Activated gamma-delta T cell treated with Interleukin-2 at 50 U/mL for 16 hours (primary cell): ENCODE results near the gene CCDC149.

Experiments used
- DNase-seq: peaks from one replicate; pipeline ENCODE4 v3.0.0-alpha.2; 2020

The CCDC149 gene

DNA sequence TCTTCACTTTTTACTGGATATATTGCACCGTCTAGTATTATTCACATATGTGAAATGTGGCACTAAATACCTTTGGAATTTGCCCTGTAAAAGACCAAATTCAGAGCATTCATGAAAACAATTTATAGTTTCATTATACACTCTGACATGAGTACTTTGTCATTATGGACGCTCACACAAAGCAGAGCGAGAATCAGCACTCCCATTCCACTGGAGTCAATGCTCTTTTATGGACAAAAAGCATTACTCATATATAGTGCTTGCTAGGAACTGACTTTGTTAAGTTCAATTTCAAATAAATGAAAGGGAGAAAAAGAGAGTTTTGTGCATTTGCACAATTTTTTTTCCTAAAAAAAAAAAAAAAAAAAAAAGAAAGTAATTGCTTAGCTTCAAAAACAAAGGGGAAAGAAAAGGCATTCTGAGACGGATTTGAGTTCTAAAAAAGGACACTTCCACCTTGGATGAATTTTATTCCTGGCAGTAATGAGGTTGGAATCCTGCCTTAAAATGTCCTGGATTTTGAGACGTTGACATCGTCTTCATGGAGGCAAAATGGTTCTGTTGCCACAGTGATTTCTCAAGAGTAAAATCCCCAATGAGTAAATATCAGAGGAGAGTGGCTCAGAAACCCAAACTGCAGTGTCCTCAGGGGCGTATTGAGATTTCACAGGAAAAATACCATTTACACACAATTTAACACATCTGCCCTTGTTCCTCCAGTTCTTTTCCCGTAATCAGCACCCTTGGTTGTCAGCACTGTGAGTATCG, 34.8 kb downstream of the CCDC149 start:
- DNase-seq = no peak

DNA sequence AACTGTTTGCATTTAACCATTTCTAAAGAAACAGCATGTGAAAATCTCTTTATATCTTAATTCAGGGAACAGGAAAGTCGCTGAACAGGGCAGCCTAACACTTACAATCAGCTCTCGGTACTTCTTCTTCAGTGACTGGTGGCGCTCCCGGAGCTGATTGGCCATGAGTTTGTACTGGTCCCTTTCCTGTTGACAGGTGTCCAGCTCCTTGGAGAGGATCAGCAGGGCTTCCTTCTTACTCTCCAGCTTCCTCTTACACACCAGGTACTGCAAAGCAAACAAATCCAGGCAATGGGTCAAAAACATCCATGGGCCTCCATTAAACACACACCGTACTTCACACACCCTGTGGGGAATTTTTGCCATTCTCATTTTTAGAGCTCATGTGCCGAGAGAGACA, 36.4 kb downstream of the CCDC149 start:
- no peak for DNase-seq

- DNase-seq = no peak
These were observed 40.1 kb downstream of the CCDC149 start for GRCh38 chr4:24872720-24873119.

- DNase-seq = no peak
These were observed 41.6 kb downstream of the CCDC149 start for GRCh38 chr4:24871210-24871609.

- no peak for DNase-seq
These were observed 45.0 kb downstream of the CCDC149 start for GRCh38 chr4:24867766-24868296.

- no peak for DNase-seq
These were observed 45.6 kb downstream of the CCDC149 start for GRCh38 chr4:24867251-24867650.

- DNase-seq = no peak
These were observed 47.4 kb downstream of the CCDC149 start for GRCh38 chr4:24865401-24865800.

- no peak for DNase-seq
These were observed 49.0 kb downstream of the CCDC149 start for GRCh38 chr4:24863799-24864198.

GRCh38 chr4:24862073-24862751, 50.6 kb downstream of the CCDC149 start:
- no peak for DNase-seq

- no peak for DNase-seq
These were observed 54.3 kb downstream of the CCDC149 start for GRCh38 chr4:24858550-24858949.

GRCh38 chr4:24858026-24858425, 54.8 kb downstream of the CCDC149 start:
- no peak for DNase-seq

DNA sequence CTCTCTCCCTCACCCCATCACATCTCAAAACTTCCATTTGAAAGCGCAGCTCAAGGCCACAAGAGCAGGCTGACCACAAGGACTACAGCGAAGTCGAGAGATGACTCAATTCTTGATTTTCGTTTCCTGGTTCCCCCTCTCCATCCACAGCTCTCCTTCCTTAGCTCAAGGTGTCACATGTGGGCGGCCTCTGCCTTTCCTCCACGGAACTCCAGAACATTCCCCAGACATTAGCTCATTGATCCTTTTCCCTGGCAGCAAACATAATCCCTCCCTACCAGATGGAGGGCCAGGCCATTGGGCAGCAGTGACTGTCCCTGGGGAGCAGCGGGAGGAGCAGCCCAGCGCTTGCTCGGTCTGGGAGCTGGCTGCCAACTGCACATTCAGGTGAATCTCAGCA, 56.3 kb downstream of the CCDC149 start:
- no peak for DNase-seq

- DNase-seq = no peak
These were observed 57.1 kb downstream of the CCDC149 start for GRCh38 chr4:24855741-24856140.

- DNase-seq = no peak
These were observed 59.7 kb downstream of the CCDC149 start for GRCh38 chr4:24853142-24853541.

DNA sequence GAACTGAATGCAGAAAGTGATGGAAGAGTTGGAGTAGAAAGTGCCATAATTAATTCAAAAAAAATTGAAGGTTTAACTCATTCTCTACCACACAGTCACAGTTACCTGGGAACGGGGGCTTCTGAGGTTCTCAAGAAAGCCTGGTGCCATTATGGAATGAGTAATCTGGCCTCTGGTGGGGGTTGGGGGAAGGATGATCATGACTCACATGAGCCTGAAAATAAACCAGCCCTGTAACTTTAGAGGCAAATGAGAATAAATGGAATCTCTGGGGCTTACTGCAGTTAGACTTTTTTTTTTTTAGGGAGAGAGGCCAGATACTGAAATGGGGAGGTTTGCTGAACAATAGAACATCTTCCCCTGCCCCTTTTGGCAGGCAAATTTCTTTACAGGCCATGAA, 62.2 kb downstream of the CCDC149 start:
- DNase-seq = no peak

DNA sequence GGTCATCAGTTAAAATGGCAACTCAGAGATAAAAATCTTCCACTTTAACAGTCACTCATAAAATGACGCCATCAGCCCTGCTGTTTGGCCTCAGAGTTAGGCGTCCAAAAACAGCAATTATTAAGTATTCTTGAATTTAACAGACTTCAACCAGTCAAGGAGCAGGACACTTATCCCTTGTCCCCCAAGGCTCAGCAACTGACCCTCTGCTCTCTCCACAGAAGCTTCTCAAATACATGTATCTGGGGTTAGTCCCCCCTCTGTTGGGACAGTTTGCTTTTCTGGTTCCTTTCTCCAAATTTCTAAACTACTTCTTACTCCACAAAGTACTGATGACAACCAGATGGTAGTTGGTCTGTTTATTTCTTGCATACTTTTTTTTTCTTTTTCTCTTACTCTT, 63.1 kb downstream of the CCDC149 start:
- DNase-seq = no peak

DNA sequence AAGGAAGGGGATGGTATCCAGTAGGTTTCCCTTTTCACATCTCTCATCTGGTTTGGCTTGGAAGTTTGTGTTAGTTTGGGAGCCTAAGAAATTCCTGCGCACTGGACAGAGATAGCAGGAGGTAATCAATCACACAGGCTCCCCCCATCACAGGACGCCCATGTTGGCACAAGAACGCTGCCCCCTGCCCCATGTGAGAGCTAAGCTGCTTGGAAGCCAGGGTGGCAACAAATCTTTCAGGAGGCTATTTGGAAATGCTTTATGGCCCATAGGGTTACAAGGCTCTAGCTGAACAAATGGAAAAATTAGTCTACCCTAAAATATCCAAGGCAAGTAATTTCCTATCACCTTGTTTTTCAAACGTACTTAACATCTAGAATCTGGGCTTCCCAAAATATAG, 63.5 kb downstream of the CCDC149 start:
- no peak for DNase-seq

GRCh38 chr4:24846716-24847115, 66.1 kb downstream of the CCDC149 start:
- no peak for DNase-seq

DNA sequence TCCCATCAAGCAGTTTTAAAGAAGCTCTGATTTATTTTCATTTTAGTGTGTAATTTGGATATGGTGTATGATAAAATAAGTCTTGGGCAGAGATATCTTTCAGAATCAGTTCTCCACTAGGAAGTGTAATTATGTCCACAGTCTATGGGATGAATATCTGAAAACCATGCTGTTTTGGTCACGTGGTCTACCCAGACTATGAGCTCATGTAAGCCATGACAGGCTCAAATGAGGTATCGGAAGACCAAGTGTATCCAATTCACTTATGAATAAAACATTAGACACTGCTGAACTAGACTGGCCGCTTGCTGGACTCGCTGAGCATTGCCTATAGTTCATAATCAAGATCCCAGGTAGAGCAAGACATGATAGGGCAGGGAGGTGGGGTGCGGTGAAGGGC, 66.9 kb downstream of the CCDC149 start:
- no peak for DNase-seq

DNA sequence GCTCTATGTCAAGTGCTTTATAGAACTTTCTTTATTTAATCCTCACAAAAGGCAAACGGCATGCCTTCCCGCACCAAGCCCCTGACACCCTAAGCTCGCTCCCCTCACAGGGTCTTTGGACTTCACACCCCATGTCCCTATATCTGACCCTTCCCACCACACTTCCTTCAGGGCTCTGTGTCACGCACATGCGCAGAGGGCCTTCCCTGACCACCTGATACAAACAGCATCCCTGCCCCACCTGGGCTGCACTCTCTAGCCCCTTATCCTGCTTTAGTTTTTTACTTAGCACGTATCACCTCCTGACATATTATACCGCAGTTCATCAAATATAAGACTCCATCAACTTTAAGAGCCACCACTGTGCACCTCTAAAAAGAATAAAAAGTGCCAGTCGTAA, 67.7 kb downstream of the CCDC149 start:
- DNase-seq = no peak

- DNase-seq = no peak
These were observed 69.7 kb downstream of the CCDC149 start for GRCh38 chr4:24843096-24843495.

DNA sequence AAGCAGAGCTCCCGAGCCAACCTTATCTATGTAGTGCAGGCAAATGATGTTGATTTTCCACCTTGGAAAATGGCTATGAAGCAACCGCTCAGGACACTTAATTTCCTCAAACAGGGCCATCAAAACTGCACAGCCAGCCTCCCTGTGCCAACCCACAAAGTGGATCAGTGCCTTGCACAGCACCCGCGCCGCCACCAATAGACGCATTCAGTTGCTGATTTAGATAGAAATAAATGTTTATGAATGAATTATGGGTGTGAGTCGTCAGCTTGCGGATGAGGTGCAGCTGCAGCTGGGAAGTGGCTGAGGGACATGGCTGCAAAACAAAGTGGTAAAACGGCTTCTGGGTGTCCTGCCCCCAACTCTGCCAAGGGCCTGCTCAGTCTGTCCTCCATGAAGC, 70.5 kb downstream of the CCDC149 start:
- DNase-seq = no peak

- no peak for DNase-seq
These were observed 71.9 kb downstream of the CCDC149 start for GRCh38 chr4:24840826-24841543.

DNA sequence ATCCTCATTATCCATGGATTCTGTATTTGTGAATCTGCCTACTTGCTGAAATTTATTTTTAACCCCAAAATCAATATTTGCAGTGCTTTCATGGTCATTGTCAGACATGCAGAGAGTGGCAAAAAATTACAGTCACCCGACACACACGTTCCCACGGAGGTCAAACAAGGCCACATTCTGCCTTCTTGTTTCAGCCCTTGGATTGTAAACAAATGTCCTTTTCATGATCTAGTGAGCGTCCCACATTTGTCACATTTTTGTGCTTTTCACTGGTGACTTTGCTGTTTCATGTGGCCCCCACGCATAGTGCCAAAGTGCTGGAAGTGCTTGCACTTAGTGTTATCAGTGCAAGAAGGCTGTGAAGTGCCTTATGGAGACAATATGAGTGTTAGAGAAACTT, 72.5 kb downstream of the CCDC149 start:
- no peak for DNase-seq
